ENCODE results near the gene KCTD1.
A peak's percentile ranks its signal among the peaks of the same experiment; 100 is the strongest.

KCTD1 gene

GRCh38 chr18:26436176-26437051, 111.9 kb downstream of the KCTD1 start:
- DNase-seq (ENCODE audit: insufficient read length, low spot score): peak; percentile 55
- no peak for FAIRE-seq

- DNase-seq (ENCODE audit: insufficient read length, low spot score) (no peak), FAIRE-seq (no peak)
These were observed 112.8 kb downstream of the KCTD1 start for GRCh38 chr18:26435415-26436095.

GRCh38 chr18:26434887-26435286, 113.5 kb downstream of the KCTD1 start:
- no peak for FAIRE-seq

GRCh38 chr18:26432651-26433424, 115.5 kb downstream of the KCTD1 start:
- DNase-seq (ENCODE audit: insufficient read length, low spot score) (no peak), FAIRE-seq (no peak)

More at GRCh38 chr18:26434887-26435286, 113.5 kb downstream of the KCTD1 start:
- no peak for DNase-seq (ENCODE audit: insufficient read length, low spot score)

- FAIRE-seq (no peak), DNase-seq (ENCODE audit: insufficient read length, low spot score) (peak; percentile 71)
These were observed 118.7 kb downstream of the KCTD1 start for GRCh38 chr18:26429535-26430226.

GRCh38 chr18:26425148-26425531, 123.2 kb downstream of the KCTD1 start:
- DNase-seq (ENCODE audit: insufficient read length, low spot score): no peak
- no peak for FAIRE-seq

- DNase-seq (ENCODE audit: insufficient read length, low spot score) (no peak), FAIRE-seq (no peak)
These were observed 123.8 kb downstream of the KCTD1 start for GRCh38 chr18:26424428-26425147.

- DNase-seq (ENCODE audit: insufficient read length, low spot score) (no peak), FAIRE-seq (no peak)
These were observed 125.7 kb downstream of the KCTD1 start for GRCh38 chr18:26422472-26423162.

GRCh38 chr18:26421931-26422330, 126.4 kb downstream of the KCTD1 start:
- DNase-seq (ENCODE audit: insufficient read length, low spot score) (no peak), FAIRE-seq (no peak)

GRCh38 chr18:26421503-26421902, 126.8 kb downstream of the KCTD1 start:
- FAIRE-seq: no peak

GRCh38 chr18:26419746-26420145, 128.6 kb downstream of the KCTD1 start:
- FAIRE-seq: no peak
- DNase-seq (ENCODE audit: insufficient read length, low spot score): no peak

More at GRCh38 chr18:26421503-26421902, 126.8 kb downstream of the KCTD1 start:
- DNase-seq (ENCODE audit: insufficient read length, low spot score): no peak

- FAIRE-seq (no peak), DNase-seq (ENCODE audit: insufficient read length, low spot score) (no peak)
These were observed 130.1 kb downstream of the KCTD1 start for GRCh38 chr18:26418225-26418624.

- FAIRE-seq: no peak
These were observed 131.2 kb downstream of the KCTD1 start for GRCh38 chr18:26417190-26417589.

GRCh38 chr18:26416652-26417150, 131.7 kb downstream of the KCTD1 start:
- DNase-seq (ENCODE audit: insufficient read length, low spot score): no peak
- FAIRE-seq: no peak

More at GRCh38 chr18:26417190-26417589, 131.2 kb downstream of the KCTD1 start:
- DNase-seq (ENCODE audit: insufficient read length, low spot score): no peak

- FAIRE-seq (no peak), DNase-seq (ENCODE audit: insufficient read length, low spot score) (no peak)
These were observed 132.7 kb downstream of the KCTD1 start for GRCh38 chr18:26415631-26416030.

GRCh38 chr18:26414901-26415440, 133.4 kb downstream of the KCTD1 start:
- FAIRE-seq (no peak), DNase-seq (ENCODE audit: insufficient read length, low spot score) (no peak)

GRCh38 chr18:26409091-26409490, 139.3 kb downstream of the KCTD1 start:
- FAIRE-seq: no peak

GRCh38 chr18:26407736-26408601, 140.4 kb downstream of the KCTD1 start:
- FAIRE-seq (no peak), DNase-seq (ENCODE audit: insufficient read length, low spot score) (no peak)

More at GRCh38 chr18:26409091-26409490, 139.3 kb downstream of the KCTD1 start:
- no peak for DNase-seq (ENCODE audit: insufficient read length, low spot score)
